ENCODE data around the gene SIX5. TPM values are rescaled to one million over a fixed set of nuclear protein-coding genes. Genes with fewer than 3 reads are reported as not detected.
"Not testable (repeated sequence)": the region's sequence is repeated elsewhere in the genome, so short reads cannot be mapped to it uniquely, and the experiment has no call there.

Gene SIX5
- polyA plus RNA-seq, 2 of the 4 experiments (the other 2 are of a cell fraction): 8.9 to 24.7 TPM

DNA sequence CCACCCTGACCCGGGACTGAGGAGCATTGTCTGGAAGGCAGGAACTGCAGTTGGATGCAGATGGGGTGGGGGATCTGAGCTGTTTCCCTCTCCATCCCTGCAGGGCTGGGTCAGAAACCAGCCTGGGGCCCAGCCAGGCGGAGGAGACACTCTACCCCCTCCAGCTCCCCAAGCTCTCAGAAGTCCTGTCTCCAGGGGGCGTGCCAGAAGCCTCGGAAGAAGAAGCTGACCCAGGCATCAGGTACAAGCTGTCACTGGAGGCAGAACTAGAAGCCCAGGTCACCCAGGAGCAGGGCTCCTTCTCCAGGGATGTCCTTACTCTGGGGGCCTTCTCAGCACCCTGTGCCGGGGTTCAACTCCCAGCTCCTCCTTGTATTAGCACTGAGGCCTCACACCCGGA lies 15.5 kb downstream of the SIX5 start (continued):
- no peak for TF ChIP-seq MAFK (IDR thresholded peaks at IDR 0.05; ENCODE audit: partially characterized antibody)

DNA sequence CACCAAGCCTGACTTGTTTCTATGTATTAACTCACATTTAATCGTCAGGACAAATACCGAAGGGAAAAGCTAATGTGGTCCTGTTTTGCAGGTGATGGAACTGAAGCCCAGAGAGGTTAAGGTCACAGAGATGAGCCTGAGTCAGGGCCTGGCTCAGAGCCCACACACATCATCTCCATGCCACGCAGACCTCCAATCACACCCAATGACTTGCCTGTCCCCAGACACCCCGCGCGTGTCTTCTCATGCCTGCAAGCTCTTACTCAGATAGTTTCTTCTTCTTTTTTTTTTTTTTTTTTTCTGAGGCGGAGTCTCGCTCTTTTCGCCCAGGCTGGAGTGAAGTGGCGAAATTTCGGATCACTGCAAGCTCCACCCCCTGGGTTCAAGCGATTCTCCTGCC lies 16.4 kb downstream of the SIX5 start:
- Histone ChIP-seq H3K4me3 (no peak overlapping the region), H3K4me2 (no peak overlapping the region), H3K4me1 (0 out of 3 replicates have a peak, but pooled peaks cover 6% of the 10 kb centered on the region), H3K27ac (no peak overlapping the region), H3K9me3 (no peaks in the 10 kb centered on the region)
- TF ChIP-seq TP53 (CRISPR knock-in tag; IDR thresholded peaks at IDR 0.05): no peak
- TF ChIP-seq EHMT2 (IDR thresholded peaks at IDR 0.05; ENCODE audit: low read depth): no peak
- TF ChIP-seq, protein P1, sequence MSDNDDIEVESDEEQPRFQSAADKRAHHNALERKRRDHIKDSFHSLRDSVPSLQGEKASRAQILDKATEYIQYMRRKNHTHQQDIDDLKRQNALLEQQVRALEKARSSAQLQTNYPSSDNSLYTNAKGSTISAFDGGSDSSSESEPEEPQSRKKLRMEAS (IDR thresholded peaks at IDR 0.05): no peak
- no peak for TF ChIP-seq ZNF302 (CRISPR knock-in tag; IDR thresholded peaks at IDR 0.05)
- TF ChIP-seq ZFP36 (IDR thresholded peaks at IDR 0.05; ENCODE audit: borderline replicate concordance, partially characterized antibody): no peak
- WGBS (ENCODE audit: missing lambda C conversion rate): 87% methylated on average over 12 of the region's 12 CpGs
- ChIA-PET POLR2A (interaction anchor here (0.6 to 1.2 kb wide), 2 partner anchors 12 to 61 kb away, joined by 3 read pairs; no protein-coding TSS in a partner anchor), CTCF (interaction anchor here (0.9 to 74.3 kb wide), 10 partner anchors 8 to 60 kb away, joined by 3 to 2204 read pairs (median 6); partner anchors contain the start of genes DMPK, DMWD, QPCTL and RSPH6A)
- no peak for FAIRE-seq
- DNase-seq (ENCODE audit: low read depth in 1 of 2, low spot score in 1 of 2): no peak
- no peak for ATAC-seq

DNA sequence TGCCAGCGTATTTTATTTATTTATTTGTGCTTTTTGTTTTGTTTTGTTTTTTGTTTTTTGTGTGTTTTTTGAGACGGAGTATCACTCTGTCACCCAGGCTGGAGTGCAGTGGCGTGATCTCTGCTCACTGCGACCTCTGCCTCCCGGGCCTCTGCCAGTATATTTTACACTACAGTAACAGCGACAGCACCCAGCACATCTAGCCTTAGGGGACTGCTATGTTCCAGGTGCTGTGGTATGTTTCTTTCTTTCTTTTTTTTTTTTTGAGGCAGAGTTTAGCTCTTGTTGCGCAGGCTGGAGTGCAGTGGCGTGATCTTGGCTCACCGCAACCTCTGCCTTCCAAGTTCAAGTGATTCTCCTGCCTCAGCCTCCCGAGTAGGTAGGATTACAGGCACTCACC lies 17.6 kb downstream of the SIX5 start:
- H3K27ac ChIP-seq; H3K4me3 ChIP-seq; H3K9me3 ChIP-seq; FAIRE-seq; POLR2A ChIA-PET; H3K4me1 ChIP-seq; ATAC-seq; H3K4me2 ChIP-seq; DNase-seq (ENCODE audit: low read depth in 1 of 2, low spot score in 1 of 2): not testable (repeated sequence)
- CTCF ChIA-PET: interaction anchor here (0.7 to 74.3 kb wide), 6 partner anchors 11 to 59 kb away, joined by 3 to 2204 read pairs (median 14); partner anchors contain the start of genes DMPK, DMWD, QPCTL and RSPH6A
- WGBS (ENCODE audit: missing lambda C conversion rate): 87% methylated on average over 10 of the region's 10 CpGs

DNA sequence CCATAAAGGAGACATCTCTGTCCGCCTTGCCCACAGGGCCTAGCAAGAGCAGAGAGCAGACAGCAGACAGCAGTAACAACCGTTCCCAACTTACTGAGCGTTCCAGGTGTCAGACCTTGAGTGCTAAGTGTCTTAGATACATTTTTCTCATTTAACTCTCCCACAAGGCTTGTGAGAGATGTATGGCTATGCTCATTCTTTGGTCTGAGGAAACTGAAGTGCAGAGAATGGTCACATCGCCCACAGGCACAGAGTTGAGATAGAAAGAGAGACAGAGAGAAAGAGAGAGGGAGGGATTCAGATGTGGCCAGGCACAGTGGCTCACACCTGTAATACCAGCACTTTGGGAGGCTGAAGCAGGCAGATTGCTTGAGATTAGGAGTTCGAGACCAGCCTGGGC lies 21.5 kb downstream of the SIX5 start:
- ChIA-PET CTCF (interaction anchor here (1.4 to 74.3 kb wide), 5 partner anchors 9 to 61 kb away, joined by 3 to 2204 read pairs (median 12); partner anchors contain the start of genes DMPK, DMWD, MEIOSIN and QPCTL), POLR2A (no interaction called here)
- Histone ChIP-seq H3K9me3 (no peaks in the 10 kb centered on the region), H3K27ac (no peak overlapping the region), H3K4me1 (0 out of 3 replicates have a peak, but pooled peaks cover under 1% of the 10 kb centered on the region), H3K4me3 (no peak overlapping the region), H3K4me2 (no peak overlapping the region)
- no peak for TF ChIP-seq CBX2 (IDR thresholded peaks at IDR 0.05; ENCODE audit: borderline replicate concordance, low read depth)
- TF ChIP-seq POLR2A (IDR thresholded peaks at IDR 0.05; ENCODE audit: low read length): no peak
- TF ChIP-seq BHLHE40 (IDR thresholded peaks at IDR 0.05; ENCODE audit: low read depth, low read length): no peak
- TF ChIP-seq CHD4 (IDR thresholded peaks at IDR 0.05; ENCODE audit: borderline replicate concordance): no peak
- TF ChIP-seq, protein P2, sequence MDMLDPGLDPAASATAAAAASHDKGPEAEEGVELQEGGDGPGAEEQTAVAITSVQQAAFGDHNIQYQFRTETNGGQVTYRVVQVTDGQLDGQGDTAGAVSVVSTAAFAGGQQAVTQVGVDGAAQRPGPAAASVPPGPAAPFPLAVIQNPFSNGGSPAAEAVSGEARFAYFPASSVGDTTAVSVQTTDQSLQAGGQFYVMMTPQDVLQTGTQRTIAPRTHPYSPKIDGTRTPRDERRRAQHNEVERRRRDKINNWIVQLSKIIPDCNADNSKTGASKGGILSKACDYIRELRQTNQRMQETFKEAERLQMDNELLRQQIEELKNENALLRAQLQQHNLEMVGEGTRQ (IDR thresholded peaks at IDR 0.05): no peak
- TF ChIP-seq, protein P3, sequence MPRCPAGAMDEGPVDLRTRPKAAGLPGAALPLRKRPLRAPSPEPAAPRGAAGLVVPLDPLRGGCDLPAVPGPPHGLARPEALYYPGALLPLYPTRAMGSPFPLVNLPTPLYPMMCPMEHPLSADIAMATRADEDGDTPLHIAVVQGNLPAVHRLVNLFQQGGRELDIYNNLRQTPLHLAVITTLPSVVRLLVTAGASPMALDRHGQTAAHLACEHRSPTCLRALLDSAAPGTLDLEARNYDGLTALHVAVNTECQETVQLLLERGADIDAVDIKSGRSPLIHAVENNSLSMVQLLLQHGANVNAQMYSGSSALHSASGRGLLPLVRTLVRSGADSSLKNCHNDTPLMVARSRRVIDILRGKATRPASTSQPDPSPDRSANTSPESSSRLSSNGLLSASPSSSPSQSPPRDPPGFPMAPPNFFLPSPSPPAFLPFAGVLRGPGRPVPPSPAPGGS (IDR thresholded peaks at IDR 0.05): no peak
- no peak for TF ChIP-seq FOSB (CRISPR knock-in tag; IDR thresholded peaks at IDR 0.05)
- TF ChIP-seq EP300 (IDR thresholded peaks at IDR 0.05): no peak
- no peak for TF ChIP-seq RNF2 (IDR thresholded peaks at IDR 0.05; ENCODE audit: borderline replicate concordance, low read depth)
- no peak for TF ChIP-seq HEYL (CRISPR knock-in tag; IDR thresholded peaks at IDR 0.05)
- no peak for TF ChIP-seq POLR2AphosphoS2 (conservative IDR thresholded peaks at IDR 0.05; ENCODE audit: low read length)
- no peak for TF ChIP-seq EHF (CRISPR knock-in tag; IDR thresholded peaks at IDR 0.05)
- TF ChIP-seq, protein P4, sequence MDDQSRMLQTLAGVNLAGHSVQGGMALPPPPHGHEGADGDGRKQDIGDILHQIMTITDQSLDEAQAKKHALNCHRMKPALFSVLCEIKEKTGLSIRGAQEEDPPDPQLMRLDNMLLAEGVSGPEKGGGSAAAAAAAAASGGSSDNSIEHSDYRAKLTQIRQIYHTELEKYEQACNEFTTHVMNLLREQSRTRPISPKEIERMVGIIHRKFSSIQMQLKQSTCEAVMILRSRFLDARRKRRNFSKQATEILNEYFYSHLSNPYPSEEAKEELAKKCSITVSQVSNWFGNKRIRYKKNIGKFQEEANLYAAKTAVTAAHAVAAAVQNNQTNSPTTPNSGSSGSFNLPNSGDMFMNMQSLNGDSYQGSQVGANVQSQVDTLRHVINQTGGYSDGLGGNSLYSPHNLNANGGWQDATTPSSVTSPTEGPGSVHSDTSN (IDR thresholded peaks at IDR 0.05): no peak
- no peak for TF ChIP-seq PHF8 (IDR thresholded peaks at IDR 0.05; ENCODE audit: borderline replicate concordance, low read depth)
- TF ChIP-seq NPAS2 (CRISPR knock-in tag; IDR thresholded peaks at IDR 0.05; ENCODE audit: borderline replicate concordance): no peak
- TF ChIP-seq CEBPB (IDR thresholded peaks at IDR 0.05): no peak
- TF ChIP-seq NR3C1 (IDR thresholded peaks at IDR 0.05): no peak
- FAIRE-seq (no peak), DNase-seq (ENCODE audit: low read depth in 1 of 2, low spot score in 1 of 2) (no peak), ATAC-seq (no peak; a peak in 1 of 6 replicates)
- WGBS (ENCODE audit: missing lambda C conversion rate): 71% methylated on average over 5 of the region's 5 CpGs

Measured in A549 (cell line).